ENCODE data around the gene STARD9. TPM values are rescaled to one million over a fixed set of nuclear protein-coding genes. Genes with fewer than 3 reads are reported as not detected.

The STARD9 gene
- total RNA-seq, 1 experiment from 2014 or later: 1.7 TPM

- H3K4me3 ChIP-seq: no peak overlapping the region
- no peaks in the 10 kb centered on the region for H3K9me2 ChIP-seq (ENCODE audit: insufficient read depth)
- H3K4me2 ChIP-seq: no peak overlapping the region
- H3K27me3 ChIP-seq (ENCODE audit: insufficient read depth, low read depth): no peaks in the 10 kb centered on the region
- H3K36me3 ChIP-seq (ENCODE audit: low read depth): no peaks in the 10 kb centered on the region
- no TSS peak for BruUV-seq (replicated peaks)
- no peak for TF ChIP-seq EZH2 (IDR thresholded peaks at IDR 0.05; ENCODE audit: low read depth)
- TF ChIP-seq CTCF (conservative IDR thresholded peaks at IDR 0.05): no peak
- H3F3A ChIP-seq (ENCODE audit: insufficient read depth, low read depth): no peaks in the 10 kb centered on the region
- H3K9me3 ChIP-seq (ENCODE audit: insufficient read depth, low read depth): no peaks in the 10 kb centered on the region
- no peaks in the 10 kb centered on the region for H4K20me1 ChIP-seq (ENCODE audit: insufficient read depth)
- no peaks in the 10 kb centered on the region for H3K79me2 ChIP-seq (ENCODE audit: low read depth)
- ChIA-PET POLR2A (ENCODE audit: unreplicated experiment) (no interaction called here), CTCF (no interaction called here)
- DNase-seq: no peak
- no peak overlapping the region for H3K27ac ChIP-seq
- H2AFZ ChIP-seq: no peak overlapping the region
- intact Hi-C loops (cut with micrococcal nuclease; ENCODE audit: unreplicated experiment): no loop called here
- H3K4me1 ChIP-seq (replicated peaks; ENCODE audit: insufficient read depth): no peaks in the 10 kb centered on the region
These were observed 117.1 kb downstream of the STARD9 start for GRCh38 chr15:42692536-42692935.

GRCh38 chr15:42692997-42693396, 117.6 kb downstream of the STARD9 start:
- no TSS peak for BruUV-seq (replicated peaks)
- intact Hi-C loops (cut with micrococcal nuclease; ENCODE audit: unreplicated experiment): no loop called here
- no peak overlapping the region for H3K4me3 ChIP-seq
- no peak overlapping the region for H2AFZ ChIP-seq
- H3K36me3 ChIP-seq (ENCODE audit: low read depth): no peaks in the 10 kb centered on the region
- no peak for TF ChIP-seq CTCF (conservative IDR thresholded peaks at IDR 0.05)
- TF ChIP-seq EZH2 (IDR thresholded peaks at IDR 0.05; ENCODE audit: low read depth): no peak
- no peaks in the 10 kb centered on the region for H3K9me3 ChIP-seq (ENCODE audit: insufficient read depth, low read depth)
- H3K9me2 ChIP-seq (ENCODE audit: insufficient read depth): no peaks in the 10 kb centered on the region
- H3F3A ChIP-seq (ENCODE audit: insufficient read depth, low read depth): no peaks in the 10 kb centered on the region
- H3K4me1 ChIP-seq (replicated peaks; ENCODE audit: insufficient read depth): no peaks in the 10 kb centered on the region
- H4K20me1 ChIP-seq (ENCODE audit: insufficient read depth): no peaks in the 10 kb centered on the region
- ChIA-PET POLR2A (ENCODE audit: unreplicated experiment) (no interaction called here), CTCF (no interaction called here)
- no peak for DNase-seq
- H3K79me2 ChIP-seq (ENCODE audit: low read depth): no peaks in the 10 kb centered on the region
- no peaks in the 10 kb centered on the region for H3K27me3 ChIP-seq (ENCODE audit: insufficient read depth, low read depth)
- H3K27ac ChIP-seq: no peak overlapping the region
- no peak overlapping the region for H3K4me2 ChIP-seq

GRCh38 chr15:42693496-42693895, 118.1 kb downstream of the STARD9 start:
- H3K4me3 ChIP-seq: no peak overlapping the region
- no peak for DNase-seq
- no peaks in the 10 kb centered on the region for H3K9me2 ChIP-seq (ENCODE audit: insufficient read depth)
- TF ChIP-seq CTCF (conservative IDR thresholded peaks at IDR 0.05): no peak
- H3K27me3 ChIP-seq (ENCODE audit: insufficient read depth, low read depth): no peaks in the 10 kb centered on the region
- no peak overlapping the region for H3K27ac ChIP-seq
- ChIA-PET POLR2A (ENCODE audit: unreplicated experiment) (no interaction called here), CTCF (no interaction called here)
- no peaks in the 10 kb centered on the region for H3F3A ChIP-seq (ENCODE audit: insufficient read depth, low read depth)
- no TSS peak for BruUV-seq (replicated peaks)
- no peaks in the 10 kb centered on the region for H3K36me3 ChIP-seq (ENCODE audit: low read depth)
- no peaks in the 10 kb centered on the region for H3K79me2 ChIP-seq (ENCODE audit: low read depth)
- no peaks in the 10 kb centered on the region for H3K4me1 ChIP-seq (replicated peaks; ENCODE audit: insufficient read depth)
- no peak overlapping the region for H2AFZ ChIP-seq
- intact Hi-C loops (cut with micrococcal nuclease; ENCODE audit: unreplicated experiment): no loop called here
- no peaks in the 10 kb centered on the region for H4K20me1 ChIP-seq (ENCODE audit: insufficient read depth)
- no peaks in the 10 kb centered on the region for H3K9me3 ChIP-seq (ENCODE audit: insufficient read depth, low read depth)
- no peak overlapping the region for H3K4me2 ChIP-seq

Measured in PC-9 (cell line).